ENCODE results near the gene ST6GALNAC1. TPM values are rescaled to one million over a fixed set of nuclear protein-coding genes. Genes with fewer than 3 reads are reported as not detected.

ST6GALNAC1 gene
- total RNA-seq, 1 donor from 2014 or later = not detected

DNA sequence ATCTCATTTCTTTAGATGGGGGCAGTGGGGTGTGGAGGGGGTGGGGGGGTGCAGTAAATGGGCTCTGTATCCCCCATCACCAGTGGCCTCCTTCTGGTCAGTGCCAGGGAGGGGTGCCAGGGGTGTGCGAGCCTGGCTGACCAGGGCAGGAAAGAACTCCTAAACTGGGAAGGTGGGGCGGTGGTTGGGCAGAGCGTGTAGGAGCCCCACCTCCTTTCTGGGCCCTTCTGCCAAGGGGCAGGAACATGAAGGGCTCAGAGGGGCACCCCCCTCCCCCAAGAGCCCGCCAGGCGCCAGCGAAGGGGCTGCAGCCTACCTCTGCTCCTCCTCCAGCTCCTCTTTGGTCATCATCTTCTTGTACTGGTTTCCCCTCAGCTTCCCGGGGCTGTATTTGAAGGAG, 41.2 kb upstream of the ST6GALNAC1 start:
- DNase-seq (ENCODE audit: extremely low spot score, unreplicated experiment) = no peak
- H3K27ac Mint-ChIP-seq (ENCODE audit: unreplicated experiment) = no peak overlapping the region
- H3K9me3 Mint-ChIP-seq (ENCODE audit: unreplicated experiment) = no peaks in the 10 kb centered on the region
- TF ChIP-seq, protein P1, sequence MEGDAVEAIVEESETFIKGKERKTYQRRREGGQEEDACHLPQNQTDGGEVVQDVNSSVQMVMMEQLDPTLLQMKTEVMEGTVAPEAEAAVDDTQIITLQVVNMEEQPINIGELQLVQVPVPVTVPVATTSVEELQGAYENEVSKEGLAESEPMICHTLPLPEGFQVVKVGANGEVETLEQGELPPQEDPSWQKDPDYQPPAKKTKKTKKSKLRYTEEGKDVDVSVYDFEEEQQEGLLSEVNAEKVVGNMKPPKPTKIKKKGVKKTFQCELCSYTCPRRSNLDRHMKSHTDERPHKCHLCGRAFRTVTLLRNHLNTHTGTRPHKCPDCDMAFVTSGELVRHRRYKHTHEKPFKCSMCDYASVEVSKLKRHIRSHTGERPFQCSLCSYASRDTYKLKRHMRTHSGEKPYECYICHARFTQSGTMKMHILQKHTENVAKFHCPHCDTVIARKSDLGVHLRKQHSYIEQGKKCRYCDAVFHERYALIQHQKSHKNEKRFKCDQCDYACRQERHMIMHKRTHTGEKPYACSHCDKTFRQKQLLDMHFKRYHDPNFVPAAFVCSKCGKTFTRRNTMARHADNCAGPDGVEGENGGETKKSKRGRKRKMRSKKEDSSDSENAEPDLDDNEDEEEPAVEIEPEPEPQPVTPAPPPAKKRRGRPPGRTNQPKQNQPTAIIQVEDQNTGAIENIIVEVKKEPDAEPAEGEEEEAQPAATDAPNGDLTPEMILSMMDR (IDR thresholded peaks at IDR 0.05) = no peak
- peaks cover 73% of the 10 kb centered on the region for H3K4me1 Mint-ChIP-seq (ENCODE audit: unreplicated experiment)
- H3K36me3 Mint-ChIP-seq (ENCODE audit: unreplicated experiment) = peaks cover 24% of the 10 kb centered on the region
- no peaks in the 10 kb centered on the region for H3K27me3 Mint-ChIP-seq (ENCODE audit: unreplicated experiment)
- H3K4me3 Mint-ChIP-seq (ENCODE audit: unreplicated experiment) = no peak overlapping the region

DNA sequence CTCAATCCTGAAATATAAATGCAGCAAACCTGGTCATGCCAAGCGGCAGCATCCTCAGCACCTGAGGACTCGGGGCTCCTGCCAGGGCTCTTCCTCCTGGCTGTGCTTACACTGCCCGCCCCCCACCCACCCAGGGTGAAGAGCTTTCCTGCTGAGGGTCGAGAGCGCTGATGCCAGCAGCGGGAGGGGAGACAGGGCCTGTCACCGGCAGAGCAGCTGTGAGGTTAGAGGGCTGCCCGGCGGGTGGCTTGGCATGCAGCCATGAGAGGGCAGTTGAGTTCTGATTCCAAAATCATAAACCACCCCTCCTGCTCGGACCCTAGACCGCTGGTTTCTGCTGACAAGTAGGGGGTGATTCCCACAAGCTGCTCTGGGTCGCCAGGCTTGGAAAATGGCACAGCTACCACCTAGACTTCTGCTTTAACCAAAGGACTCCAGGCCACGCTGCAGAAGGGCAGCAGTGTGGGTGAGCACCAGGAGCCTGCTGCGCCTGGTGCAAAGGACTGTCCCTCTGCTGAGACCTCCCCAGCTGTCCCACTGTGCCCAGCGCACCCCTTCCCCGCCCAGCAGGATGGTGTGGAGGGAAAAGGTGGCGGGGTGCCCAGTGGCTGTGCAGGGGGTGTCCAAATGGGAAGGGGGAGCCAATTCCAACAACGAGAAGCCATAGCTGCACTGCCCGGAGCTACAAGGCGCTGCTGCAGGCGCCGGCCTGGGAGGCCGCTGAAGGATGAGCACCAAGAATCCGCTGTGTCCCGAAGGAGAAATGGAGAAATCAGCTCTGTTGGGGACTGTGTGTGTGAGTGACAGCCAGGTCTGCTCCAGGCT, 40.6 kb upstream of the ST6GALNAC1 start:
- TF ChIP-seq, protein P1 (IDR thresholded peaks at IDR 0.05) = no peak
- no peak overlapping the region for H3K4me3 Mint-ChIP-seq (ENCODE audit: unreplicated experiment)
- H3K27me3 Mint-ChIP-seq (ENCODE audit: unreplicated experiment) = no peaks in the 10 kb centered on the region
- H3K4me1 Mint-ChIP-seq (ENCODE audit: unreplicated experiment) = peaks cover 68% of the 10 kb centered on the region
- H3K9me3 Mint-ChIP-seq (ENCODE audit: unreplicated experiment) = no peaks in the 10 kb centered on the region
- no peak overlapping the region for H3K27ac Mint-ChIP-seq (ENCODE audit: unreplicated experiment)
- no peak for DNase-seq (ENCODE audit: extremely low spot score, unreplicated experiment)
- H3K36me3 Mint-ChIP-seq (ENCODE audit: unreplicated experiment) = peaks cover 26% of the 10 kb centered on the region

DNA sequence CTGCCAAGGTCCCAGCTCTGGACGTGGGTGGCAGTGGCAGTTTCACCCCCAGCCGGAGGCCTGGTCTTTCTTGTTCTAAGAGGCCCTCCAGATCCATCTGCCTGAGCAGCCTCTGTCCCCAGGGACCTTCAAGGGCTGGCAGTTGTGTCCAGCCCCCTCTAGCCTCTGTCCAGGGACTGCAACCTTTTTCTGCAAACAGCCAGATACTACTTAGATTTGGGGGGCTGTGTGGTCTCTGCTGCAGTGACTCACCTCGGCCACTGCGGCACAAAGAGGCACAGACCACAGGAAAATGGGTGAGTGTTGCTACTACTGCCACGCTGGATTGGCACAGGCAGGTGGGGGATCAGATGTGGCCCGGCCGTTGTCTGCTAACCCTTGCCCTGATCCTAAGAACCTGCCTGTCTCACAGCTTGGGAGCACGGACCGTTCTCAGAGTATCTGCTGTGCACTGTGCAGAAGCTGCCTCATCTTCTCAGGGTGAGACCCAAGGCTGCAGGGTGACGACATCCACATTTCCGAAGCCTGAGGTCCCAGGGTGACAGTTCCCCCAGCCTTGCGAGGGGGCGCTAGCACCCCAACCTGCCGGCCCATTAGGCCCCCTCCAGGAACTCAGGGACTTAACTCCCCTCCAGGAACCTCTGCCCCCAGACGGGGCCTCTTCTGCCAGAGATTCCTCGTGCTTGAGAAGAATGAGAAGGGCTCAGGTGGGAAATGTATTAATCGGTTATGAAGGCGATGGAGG, 39.6 kb upstream of the ST6GALNAC1 start:
- peaks cover 27% of the 10 kb centered on the region for H3K36me3 Mint-ChIP-seq (ENCODE audit: unreplicated experiment)
- H3K4me1 Mint-ChIP-seq (ENCODE audit: unreplicated experiment) = peaks cover 58% of the 10 kb centered on the region
- DNase-seq (ENCODE audit: extremely low spot score, unreplicated experiment) = no peak
- no peaks in the 10 kb centered on the region for H3K27me3 Mint-ChIP-seq (ENCODE audit: unreplicated experiment)
- H3K27ac Mint-ChIP-seq (ENCODE audit: unreplicated experiment) = no peak overlapping the region
- no peaks in the 10 kb centered on the region for H3K9me3 Mint-ChIP-seq (ENCODE audit: unreplicated experiment)
- TF ChIP-seq, protein P1 (IDR thresholded peaks at IDR 0.05) = no peak
- no peak overlapping the region for H3K4me3 Mint-ChIP-seq (ENCODE audit: unreplicated experiment)

- no peaks in the 10 kb centered on the region for H3K27me3 Mint-ChIP-seq (ENCODE audit: unreplicated experiment)
- H3K9me3 Mint-ChIP-seq (ENCODE audit: unreplicated experiment) = no peaks in the 10 kb centered on the region
- no peak for DNase-seq (ENCODE audit: extremely low spot score, unreplicated experiment)
- no peak overlapping the region for H3K4me3 Mint-ChIP-seq (ENCODE audit: unreplicated experiment)
- TF ChIP-seq, protein P1 (IDR thresholded peaks at IDR 0.05) = no peak
- peaks cover 25% of the 10 kb centered on the region for H3K36me3 Mint-ChIP-seq (ENCODE audit: unreplicated experiment)
- H3K27ac Mint-ChIP-seq (ENCODE audit: unreplicated experiment) = peak overlapping the region; percentile 47
- H3K4me1 Mint-ChIP-seq (ENCODE audit: unreplicated experiment) = peaks cover 49% of the 10 kb centered on the region
Measured at GRCh38 chr17:76682296-76682695, 38.7 kb upstream of the ST6GALNAC1 start.
